ENCODE results near the gene LINC00632.

LINC00632 gene

GRCh38 chrX:140764401-140764919, 54.9 kb downstream of the LINC00632 start:
- in situ Hi-C loops (cut with HindIII; ENCODE audit: low sequenced_read_pairs) = no loop called here

- in situ Hi-C loops (cut with HindIII; ENCODE audit: low sequenced_read_pairs) = no loop called here
These were observed 55.7 kb downstream of the LINC00632 start for GRCh38 chrX:140765043-140765784.

- in situ Hi-C loops (cut with HindIII; ENCODE audit: low sequenced_read_pairs) = no loop called here
These were observed 56.6 kb downstream of the LINC00632 start for GRCh38 chrX:140766024-140766611.

GRCh38 chrX:140767646-140768045, 58.1 kb downstream of the LINC00632 start:
- in situ Hi-C loops (cut with HindIII; ENCODE audit: low sequenced_read_pairs) = no loop called here

GRCh38 chrX:140775211-140775610, 65.7 kb downstream of the LINC00632 start:
- in situ Hi-C loops (cut with HindIII; ENCODE audit: low sequenced_read_pairs) = no loop called here

GRCh38 chrX:140776320-140776719, 66.8 kb downstream of the LINC00632 start:
- in situ Hi-C loops (cut with HindIII; ENCODE audit: low sequenced_read_pairs) = no loop called here

- in situ Hi-C loops (cut with HindIII; ENCODE audit: low sequenced_read_pairs) = no loop called here
These were observed 85.1 kb downstream of the LINC00632 start for GRCh38 chrX:140794642-140795041.

GRCh38 chrX:140799216-140799615, 89.7 kb downstream of the LINC00632 start:
- in situ Hi-C loops (cut with HindIII; ENCODE audit: low sequenced_read_pairs) = no loop called here

GRCh38 chrX:140804292-140804691, 94.7 kb downstream of the LINC00632 start:
- in situ Hi-C loops (cut with HindIII; ENCODE audit: low sequenced_read_pairs) = no loop called here

GRCh38 chrX:140815868-140816267, 106.3 kb downstream of the LINC00632 start:
- in situ Hi-C loops (cut with HindIII; ENCODE audit: low sequenced_read_pairs) = no loop called here

- in situ Hi-C loops (cut with HindIII; ENCODE audit: low sequenced_read_pairs) = no loop called here
These were observed 108.4 kb downstream of the LINC00632 start for GRCh38 chrX:140817943-140818342.

GRCh38 chrX:140821280-140821679, 111.7 kb downstream of the LINC00632 start:
- in situ Hi-C loops (cut with HindIII; ENCODE audit: low sequenced_read_pairs) = no loop called here

GRCh38 chrX:140822184-140822583, 112.6 kb downstream of the LINC00632 start:
- in situ Hi-C loops (cut with HindIII; ENCODE audit: low sequenced_read_pairs) = no loop called here

GRCh38 chrX:140822861-140823260, 113.3 kb downstream of the LINC00632 start:
- in situ Hi-C loops (cut with HindIII; ENCODE audit: low sequenced_read_pairs) = no loop called here

GRCh38 chrX:140836874-140837273, 127.3 kb downstream of the LINC00632 start:
- in situ Hi-C loops (cut with HindIII; ENCODE audit: low sequenced_read_pairs) = no loop called here
